ENCODE results near the gene TPI1.
"Not testable (repeated sequence)": the region's sequence is repeated elsewhere in the genome, so short reads cannot be mapped to it uniquely, and the experiment has no call there.

Gene TPI1

GRCh38 chr12:6890789-6891645 lies 23.7 kb downstream of the TPI1 start:
- Histone ChIP-seq H3K79me2 (ENCODE audit: insufficient read depth, low read depth) (no peaks in the 10 kb centered on the region), H4K20me1 (ENCODE audit: insufficient read depth) (no peaks in the 10 kb centered on the region), H3K36me3 (ENCODE audit: insufficient read depth) (no peaks in the 10 kb centered on the region), H3K27me3 (ENCODE audit: insufficient read depth, low read depth) (no peaks in the 10 kb centered on the region), H3K9ac (peak overlapping the region; percentile 82), H3K4me2 (peak overlapping the region; percentile 99), H3K4me3 (IDR thresholded peaks at IDR 0.05; ENCODE audit: insufficient read depth, low read depth, low read length) (no peak overlapping the region), H3K27ac (peak overlapping the region; percentile 97), H2AFZ (ENCODE audit: low read depth) (peak overlapping the region; percentile 88), H3K4me1 (ENCODE audit: low read depth, poor library complexity, severe bottlenecking) (peaks cover 38% of the 10 kb centered on the region)
- TF ChIP-seq, protein P1, sequence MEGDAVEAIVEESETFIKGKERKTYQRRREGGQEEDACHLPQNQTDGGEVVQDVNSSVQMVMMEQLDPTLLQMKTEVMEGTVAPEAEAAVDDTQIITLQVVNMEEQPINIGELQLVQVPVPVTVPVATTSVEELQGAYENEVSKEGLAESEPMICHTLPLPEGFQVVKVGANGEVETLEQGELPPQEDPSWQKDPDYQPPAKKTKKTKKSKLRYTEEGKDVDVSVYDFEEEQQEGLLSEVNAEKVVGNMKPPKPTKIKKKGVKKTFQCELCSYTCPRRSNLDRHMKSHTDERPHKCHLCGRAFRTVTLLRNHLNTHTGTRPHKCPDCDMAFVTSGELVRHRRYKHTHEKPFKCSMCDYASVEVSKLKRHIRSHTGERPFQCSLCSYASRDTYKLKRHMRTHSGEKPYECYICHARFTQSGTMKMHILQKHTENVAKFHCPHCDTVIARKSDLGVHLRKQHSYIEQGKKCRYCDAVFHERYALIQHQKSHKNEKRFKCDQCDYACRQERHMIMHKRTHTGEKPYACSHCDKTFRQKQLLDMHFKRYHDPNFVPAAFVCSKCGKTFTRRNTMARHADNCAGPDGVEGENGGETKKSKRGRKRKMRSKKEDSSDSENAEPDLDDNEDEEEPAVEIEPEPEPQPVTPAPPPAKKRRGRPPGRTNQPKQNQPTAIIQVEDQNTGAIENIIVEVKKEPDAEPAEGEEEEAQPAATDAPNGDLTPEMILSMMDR (conservative IDR thresholded peaks at IDR 0.05; ENCODE audit: low read depth, low read length): peak; percentile 31

DNA sequence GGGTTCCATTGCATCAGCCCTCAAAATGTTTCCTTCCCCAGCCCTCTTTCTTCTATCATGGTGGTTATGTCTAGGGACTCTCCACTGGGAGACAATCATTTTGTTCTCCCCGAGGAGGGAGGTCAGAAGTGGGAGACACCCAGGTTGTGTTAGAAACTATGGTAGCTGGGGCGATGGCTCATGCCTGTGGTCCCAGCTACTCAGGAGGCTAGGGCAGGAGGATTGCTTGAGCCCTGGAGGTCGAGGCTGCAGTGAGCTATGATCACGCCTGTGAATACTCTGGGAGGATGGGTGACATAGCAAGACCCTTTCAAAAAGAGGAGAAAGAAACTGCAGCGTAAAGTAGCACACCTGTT lies 24.3 kb downstream of the TPI1 start:
- no peaks in the 10 kb centered on the region for H3K79me2 ChIP-seq (ENCODE audit: insufficient read depth, low read depth)
- H4K20me1 ChIP-seq (ENCODE audit: insufficient read depth): no peaks in the 10 kb centered on the region
- peaks cover 38% of the 10 kb centered on the region for H3K4me1 ChIP-seq (ENCODE audit: low read depth, poor library complexity, severe bottlenecking)
- no peaks in the 10 kb centered on the region for H3K27me3 ChIP-seq (ENCODE audit: insufficient read depth, low read depth)
- peak overlapping the region; percentile 74 for H3K9ac ChIP-seq
- H3K4me2 ChIP-seq: peak overlapping the region; percentile 41
- TF ChIP-seq, protein P1 (conservative IDR thresholded peaks at IDR 0.05; ENCODE audit: low read depth, low read length): no peak
- no peak overlapping the region for H3K4me3 ChIP-seq (IDR thresholded peaks at IDR 0.05; ENCODE audit: insufficient read depth, low read depth, low read length)
- no peaks in the 10 kb centered on the region for H3K36me3 ChIP-seq (ENCODE audit: insufficient read depth)
- peak overlapping the region; percentile 97 for H3K27ac ChIP-seq
- H2AFZ ChIP-seq (ENCODE audit: low read depth): peak overlapping the region; percentile 88

DNA sequence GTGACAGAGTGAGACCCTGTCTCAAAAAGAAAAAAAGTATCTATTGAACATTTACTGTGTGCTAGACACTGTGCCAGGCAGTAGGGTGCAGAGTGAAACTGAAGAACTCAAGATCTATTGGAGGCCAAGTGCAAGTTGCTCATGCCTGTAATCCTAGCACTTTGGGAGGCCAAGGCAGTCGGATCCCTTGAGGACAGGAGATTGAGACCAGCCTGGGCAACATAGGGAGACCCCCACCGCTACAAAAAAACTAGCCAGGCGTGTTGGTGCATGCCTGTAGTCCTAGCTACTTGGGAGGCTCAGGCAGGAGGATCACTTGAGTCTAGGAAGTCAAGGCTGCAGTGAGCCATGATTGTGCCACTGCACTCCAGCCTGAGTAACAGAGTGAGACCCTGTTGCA lies 25.4 kb downstream of the TPI1 start:
- H3K27ac ChIP-seq; H2AFZ ChIP-seq (ENCODE audit: low read depth); H3K36me3 ChIP-seq (ENCODE audit: insufficient read depth); H3K9ac ChIP-seq; H3K4me3 ChIP-seq (IDR thresholded peaks at IDR 0.05; ENCODE audit: insufficient read depth, low read depth, low read length); H3K27me3 ChIP-seq (ENCODE audit: insufficient read depth, low read depth); H3K79me2 ChIP-seq (ENCODE audit: insufficient read depth, low read depth); H4K20me1 ChIP-seq (ENCODE audit: insufficient read depth); H3K4me2 ChIP-seq: not testable (repeated sequence)
- H3K4me1 ChIP-seq (ENCODE audit: low read depth, poor library complexity, severe bottlenecking): peaks cover 33% of the 10 kb centered on the region

DNA sequence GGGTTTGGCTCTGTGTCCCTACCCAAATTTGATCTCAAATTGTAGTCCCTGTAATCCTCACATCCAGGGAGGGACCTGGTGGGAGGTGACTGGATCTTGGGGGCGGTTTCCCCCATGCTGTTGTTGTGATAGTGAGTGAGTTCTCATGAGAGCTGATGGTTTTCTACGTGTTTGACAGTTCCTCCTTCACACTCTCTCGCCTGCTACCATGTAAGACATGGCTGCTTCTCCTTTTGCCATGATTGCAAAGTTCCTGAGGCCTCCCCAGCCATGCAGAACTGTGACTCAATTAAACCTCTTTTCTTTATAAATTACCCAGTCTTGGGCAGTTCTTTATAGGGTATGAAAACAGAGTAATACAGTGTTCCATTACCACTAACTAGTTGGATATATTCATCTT lies 27.0 kb downstream of the TPI1 start:
- no peaks in the 10 kb centered on the region for H3K79me2 ChIP-seq (ENCODE audit: insufficient read depth, low read depth)
- TF ChIP-seq, protein P1 (conservative IDR thresholded peaks at IDR 0.05; ENCODE audit: low read depth, low read length): no peak
- H3K4me1 ChIP-seq (ENCODE audit: low read depth, poor library complexity, severe bottlenecking): peaks cover 20% of the 10 kb centered on the region
- no peaks in the 10 kb centered on the region for H4K20me1 ChIP-seq (ENCODE audit: insufficient read depth)
- H3K27me3 ChIP-seq (ENCODE audit: insufficient read depth, low read depth): no peaks in the 10 kb centered on the region
- no peak overlapping the region for H2AFZ ChIP-seq (ENCODE audit: low read depth)
- no peak overlapping the region for H3K27ac ChIP-seq
- H3K9ac ChIP-seq: no peak overlapping the region
- no peak overlapping the region for H3K4me3 ChIP-seq (IDR thresholded peaks at IDR 0.05; ENCODE audit: insufficient read depth, low read depth, low read length)
- no peaks in the 10 kb centered on the region for H3K36me3 ChIP-seq (ENCODE audit: insufficient read depth)
- H3K4me2 ChIP-seq: no peak overlapping the region

GRCh38 chr12:6896846-6897435 lies 29.6 kb downstream of the TPI1 start:
- Histone ChIP-seq H4K20me1 (ENCODE audit: insufficient read depth) (no peaks in the 10 kb centered on the region), H3K4me1 (ENCODE audit: low read depth, poor library complexity, severe bottlenecking) (peaks cover 3% of the 10 kb centered on the region), H3K27ac (no peak overlapping the region), H3K9ac (no peak overlapping the region), H3K4me3 (IDR thresholded peaks at IDR 0.05; ENCODE audit: insufficient read depth, low read depth, low read length) (no peak overlapping the region), H2AFZ (ENCODE audit: low read depth) (no peak overlapping the region), H3K4me2 (no peak overlapping the region), H3K36me3 (ENCODE audit: insufficient read depth) (no peaks in the 10 kb centered on the region), H3K79me2 (ENCODE audit: insufficient read depth, low read depth) (no peaks in the 10 kb centered on the region), H3K27me3 (ENCODE audit: insufficient read depth, low read depth) (no peaks in the 10 kb centered on the region)
- TF ChIP-seq, protein P1 (conservative IDR thresholded peaks at IDR 0.05; ENCODE audit: low read depth, low read length): no peak

Data from KMS-11 (cell line).